Measurements from ENCODE around the gene SLC34A2.

The SLC34A2 gene

GRCh38 chr4:25638221-25638601 lies 17.4 kb upstream of the SLC34A2 start:
- in situ Hi-C loops (cut with HindIII; ENCODE audit: low sequenced_read_pairs): no loop called here

GRCh38 chr4:25638806-25639205 lies 16.8 kb upstream of the SLC34A2 start:
- DNase-seq (ENCODE audit: low read depth): no peak
- no peak overlapping the region for H3K4me3 ChIP-seq (ENCODE audit: low read depth, low read length)
- no peak for TF ChIP-seq CTCF (IDR thresholded peaks at IDR 0.05; ENCODE audit: low read depth, low read length, missing control alignments)
- in situ Hi-C loops (cut with HindIII; ENCODE audit: low sequenced_read_pairs): no loop called here

More at GRCh38 chr4:25638221-25638601, 17.4 kb upstream of the SLC34A2 start:
- no peak overlapping the region for H3K4me3 ChIP-seq (ENCODE audit: low read depth, low read length)
- no peak for TF ChIP-seq CTCF (IDR thresholded peaks at IDR 0.05; ENCODE audit: low read depth, low read length, missing control alignments)
- no peak for DNase-seq (ENCODE audit: low read depth)

GRCh38 chr4:25650311-25650710 lies 5.3 kb upstream of the SLC34A2 start:
- no peak for TF ChIP-seq CTCF (IDR thresholded peaks at IDR 0.05; ENCODE audit: low read depth, low read length, missing control alignments)
- H3K4me3 ChIP-seq (ENCODE audit: low read depth, low read length): no peak overlapping the region
- in situ Hi-C loops (cut with HindIII; ENCODE audit: low sequenced_read_pairs): no loop called here
- DNase-seq (ENCODE audit: low read depth): no peak

GRCh38 chr4:25651682-25652081 lies 4.0 kb upstream of the SLC34A2 start:
- DNase-seq (ENCODE audit: low read depth): no peak
- no peak overlapping the region for H3K4me3 ChIP-seq (ENCODE audit: low read depth, low read length)
- no peak for TF ChIP-seq CTCF (IDR thresholded peaks at IDR 0.05; ENCODE audit: low read depth, low read length, missing control alignments)
- in situ Hi-C loops (cut with HindIII; ENCODE audit: low sequenced_read_pairs): no loop called here

- in situ Hi-C loops (cut with HindIII; ENCODE audit: low sequenced_read_pairs): no loop called here
- peak; percentile 19 for DNase-seq (ENCODE audit: low read depth)
Observed at GRCh38 chr4:25654031-25654970, 1.4 kb upstream of the SLC34A2 start.

GRCh38 chr4:25656031-25656430 lies 380 bp downstream of the SLC34A2 start:
- in situ Hi-C loops (cut with HindIII; ENCODE audit: low sequenced_read_pairs): no loop called here
- no peak for DNase-seq (ENCODE audit: low read depth)
- no peak overlapping the region for H3K4me3 ChIP-seq (ENCODE audit: low read depth, low read length)
- no peak for TF ChIP-seq CTCF (IDR thresholded peaks at IDR 0.05; ENCODE audit: low read depth, low read length, missing control alignments)

More at GRCh38 chr4:25654031-25654970, 1.4 kb upstream of the SLC34A2 start:
- no peak for TF ChIP-seq CTCF (IDR thresholded peaks at IDR 0.05; ENCODE audit: low read depth, low read length, missing control alignments)
- no peak overlapping the region for H3K4me3 ChIP-seq (ENCODE audit: low read depth, low read length)

All from astrocyte of the cerebellum (primary cell).